IMR-90 (cell line): ENCODE results near the gene IQGAP2.

Experiments used
- CEBPB ChIP-seq: IDR thresholded peaks from 2 replicates; pipeline ENCODE4 v1.6.1; 2012; ENCODE audit warnings: low read depth, low read length, improper control_type of control experiment
- CHD1 ChIP-seq: IDR thresholded peaks from 2 replicates; pipeline ENCODE4 v1.6.1; 2012; ENCODE audit warnings: low read depth, low read length, improper control_type of control experiment
- MAZ ChIP-seq: IDR thresholded peaks from 2 replicates; pipeline ENCODE4 v1.6.1; 2012; ENCODE audit warnings: low read depth, mild to moderate bottlenecking, low read length, improper control_type of control experiment, moderate library complexity, borderline replicate concordance
- MXI1 ChIP-seq: IDR thresholded peaks from 2 replicates; pipeline ENCODE4 v1.6.1; 2012; ENCODE audit warnings: low read depth, mild to moderate bottlenecking, low read length, moderate library complexity, borderline replicate concordance
- POLR2A ChIP-seq: IDR thresholded peaks from 2 replicates; pipeline ENCODE4 v1.6.1; 2012; ENCODE audit warnings: mild to moderate bottlenecking, low read depth, low read length
- RAD21 ChIP-seq: IDR thresholded peaks from 2 replicates; pipeline ENCODE4 v1.6.1; 2012; ENCODE audit warnings: low read length, improper control_type of control experiment
- RCOR1 ChIP-seq: IDR thresholded peaks from 2 replicates; pipeline ENCODE4 v1.6.1; 2012; ENCODE audit warnings: mild to moderate bottlenecking, low read length, improper control_type of control experiment; ENCODE audit not compliant: insufficient replicate concordance
- SMC3 ChIP-seq: fragments of 150-350 bp; IDR thresholded peaks from 2 replicates; pipeline ENCODE4 v1.6.1; 2016; ENCODE audit warnings: low read depth, mild to moderate bottlenecking, antibody characterized with exemption, low read length, moderate library complexity
- TF ChIP-seq, protein P1 (sequence below): conservative IDR thresholded peaks from 2 replicates; pipeline ENCODE4 v1.5.1; 2012; ENCODE audit warnings: mild to moderate bottlenecking, low read depth, low read length, improper control_type of control experiment
- TF ChIP-seq, protein P2 (sequence below): fragments of 150-350 bp; IDR thresholded peaks from 2 replicates; pipeline ENCODE4 v1.6.1; 2017; ENCODE audit warnings: mild to moderate bottlenecking, antibody characterized with exemption, low read length, low read depth
- TF ChIP-seq, protein P3 (sequence below): fragments of 150-350 bp; IDR thresholded peaks from 2 replicates; pipeline ENCODE4 v1.6.1; 2016; ENCODE audit warnings: low read depth, mild to moderate bottlenecking, low read length, moderate library complexity, borderline replicate concordance

DNA sequence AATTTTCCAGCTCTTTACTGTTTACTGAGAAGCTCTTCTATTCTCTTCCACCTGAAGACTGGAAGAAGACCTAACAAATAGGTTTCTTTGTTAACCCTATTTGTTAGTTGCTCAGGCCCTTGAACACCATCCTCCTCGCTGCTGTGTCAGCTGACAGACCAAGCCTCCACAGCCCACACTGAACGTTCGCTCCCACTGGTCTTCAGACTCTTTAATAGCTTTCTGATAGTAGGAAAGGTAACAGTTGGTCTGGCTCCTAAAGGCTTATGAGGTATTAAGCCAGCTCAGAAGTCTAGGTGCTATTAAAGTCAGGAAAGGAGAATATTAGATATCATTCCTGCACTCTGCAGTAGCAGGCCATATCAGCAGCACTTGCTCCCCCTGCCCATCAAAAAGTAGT, 289.6 kb downstream of the IQGAP2 start:
- TF ChIP-seq, protein P1, sequence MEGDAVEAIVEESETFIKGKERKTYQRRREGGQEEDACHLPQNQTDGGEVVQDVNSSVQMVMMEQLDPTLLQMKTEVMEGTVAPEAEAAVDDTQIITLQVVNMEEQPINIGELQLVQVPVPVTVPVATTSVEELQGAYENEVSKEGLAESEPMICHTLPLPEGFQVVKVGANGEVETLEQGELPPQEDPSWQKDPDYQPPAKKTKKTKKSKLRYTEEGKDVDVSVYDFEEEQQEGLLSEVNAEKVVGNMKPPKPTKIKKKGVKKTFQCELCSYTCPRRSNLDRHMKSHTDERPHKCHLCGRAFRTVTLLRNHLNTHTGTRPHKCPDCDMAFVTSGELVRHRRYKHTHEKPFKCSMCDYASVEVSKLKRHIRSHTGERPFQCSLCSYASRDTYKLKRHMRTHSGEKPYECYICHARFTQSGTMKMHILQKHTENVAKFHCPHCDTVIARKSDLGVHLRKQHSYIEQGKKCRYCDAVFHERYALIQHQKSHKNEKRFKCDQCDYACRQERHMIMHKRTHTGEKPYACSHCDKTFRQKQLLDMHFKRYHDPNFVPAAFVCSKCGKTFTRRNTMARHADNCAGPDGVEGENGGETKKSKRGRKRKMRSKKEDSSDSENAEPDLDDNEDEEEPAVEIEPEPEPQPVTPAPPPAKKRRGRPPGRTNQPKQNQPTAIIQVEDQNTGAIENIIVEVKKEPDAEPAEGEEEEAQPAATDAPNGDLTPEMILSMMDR: no peak
- TF ChIP-seq POLR2A (no peak), CEBPB (no peak), CHD1 (no peak), SMC3 (no peak), RAD21 (no peak), RCOR1 (no peak), MAZ (no peak), MXI1 (no peak)
- TF ChIP-seq, protein P2, sequence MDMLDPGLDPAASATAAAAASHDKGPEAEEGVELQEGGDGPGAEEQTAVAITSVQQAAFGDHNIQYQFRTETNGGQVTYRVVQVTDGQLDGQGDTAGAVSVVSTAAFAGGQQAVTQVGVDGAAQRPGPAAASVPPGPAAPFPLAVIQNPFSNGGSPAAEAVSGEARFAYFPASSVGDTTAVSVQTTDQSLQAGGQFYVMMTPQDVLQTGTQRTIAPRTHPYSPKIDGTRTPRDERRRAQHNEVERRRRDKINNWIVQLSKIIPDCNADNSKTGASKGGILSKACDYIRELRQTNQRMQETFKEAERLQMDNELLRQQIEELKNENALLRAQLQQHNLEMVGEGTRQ: no peak
- TF ChIP-seq, protein P3, sequence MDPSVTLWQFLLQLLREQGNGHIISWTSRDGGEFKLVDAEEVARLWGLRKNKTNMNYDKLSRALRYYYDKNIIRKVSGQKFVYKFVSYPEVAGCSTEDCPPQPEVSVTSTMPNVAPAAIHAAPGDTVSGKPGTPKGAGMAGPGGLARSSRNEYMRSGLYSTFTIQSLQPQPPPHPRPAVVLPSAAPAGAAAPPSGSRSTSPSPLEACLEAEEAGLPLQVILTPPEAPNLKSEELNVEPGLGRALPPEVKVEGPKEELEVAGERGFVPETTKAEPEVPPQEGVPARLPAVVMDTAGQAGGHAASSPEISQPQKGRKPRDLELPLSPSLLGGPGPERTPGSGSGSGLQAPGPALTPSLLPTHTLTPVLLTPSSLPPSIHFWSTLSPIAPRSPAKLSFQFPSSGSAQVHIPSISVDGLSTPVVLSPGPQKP: no peak
